IMR-90 (cell line): ENCODE results near the gene CXorf65.

Experiments used
- CTCF ChIP-seq: conservative IDR thresholded peaks from 2 replicates; pipeline ENCODE4 v1.5.1; 2012; ENCODE audit warnings: mild to moderate bottlenecking, low read depth, low read length, improper control_type of control experiment
- MXI1 ChIP-seq: IDR thresholded peaks from 2 replicates; pipeline ENCODE4 v1.6.1; 2012; ENCODE audit warnings: low read depth, mild to moderate bottlenecking, low read length, moderate library complexity, borderline replicate concordance
- POLR2A ChIP-seq: IDR thresholded peaks from 2 replicates; pipeline ENCODE4 v1.6.1; 2012; ENCODE audit warnings: mild to moderate bottlenecking, low read depth, low read length
- RAD21 ChIP-seq: IDR thresholded peaks from 2 replicates; pipeline ENCODE4 v1.6.1; 2012; ENCODE audit warnings: low read length, improper control_type of control experiment
- RFX5 ChIP-seq: IDR thresholded peaks from 2 replicates; pipeline ENCODE4 v1.8.0; 2012; ENCODE audit warnings: low read depth, mild to moderate bottlenecking, low read length, moderate library complexity
- TF ChIP-seq, protein P1 (sequence below): fragments of 150-350 bp; IDR thresholded peaks from 2 replicates; pipeline ENCODE4 v1.6.1; 2016; ENCODE audit warnings: low read depth, mild to moderate bottlenecking, low read length, moderate library complexity, borderline replicate concordance

DNA sequence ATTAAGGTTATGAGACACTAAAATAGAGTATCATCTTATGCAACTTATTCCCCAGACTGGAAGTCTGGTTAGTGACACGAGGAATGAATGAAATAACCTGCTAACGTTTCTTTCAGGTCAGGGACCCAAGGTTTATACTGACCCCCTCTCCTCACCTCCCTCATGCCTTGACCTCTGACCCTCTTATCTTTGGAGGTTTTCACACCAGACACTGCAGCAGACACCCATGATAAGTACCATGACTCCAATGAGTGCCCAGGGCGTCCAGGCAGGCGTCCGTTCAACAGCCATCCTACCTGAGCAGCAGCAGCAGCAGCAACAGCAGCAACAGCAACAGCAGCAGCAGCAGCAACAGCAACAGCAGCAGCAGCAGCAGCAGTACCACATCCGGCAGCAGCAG is 33.9 kb upstream of the CXorf65 start:
- TF ChIP-seq CTCF (no peak), RAD21 (no peak), RFX5 (no peak), MXI1 (no peak), POLR2A (no peak)
- TF ChIP-seq, protein P1, sequence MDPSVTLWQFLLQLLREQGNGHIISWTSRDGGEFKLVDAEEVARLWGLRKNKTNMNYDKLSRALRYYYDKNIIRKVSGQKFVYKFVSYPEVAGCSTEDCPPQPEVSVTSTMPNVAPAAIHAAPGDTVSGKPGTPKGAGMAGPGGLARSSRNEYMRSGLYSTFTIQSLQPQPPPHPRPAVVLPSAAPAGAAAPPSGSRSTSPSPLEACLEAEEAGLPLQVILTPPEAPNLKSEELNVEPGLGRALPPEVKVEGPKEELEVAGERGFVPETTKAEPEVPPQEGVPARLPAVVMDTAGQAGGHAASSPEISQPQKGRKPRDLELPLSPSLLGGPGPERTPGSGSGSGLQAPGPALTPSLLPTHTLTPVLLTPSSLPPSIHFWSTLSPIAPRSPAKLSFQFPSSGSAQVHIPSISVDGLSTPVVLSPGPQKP = no peak
